Measurements from ENCODE around the gene HDDC2. TPM values are rescaled to one million over a fixed set of nuclear protein-coding genes. Genes with fewer than 3 reads are reported as not detected.

Gene HDDC2
- total RNA-seq, 1 experiment from 2014 or later: 141 TPM

- no peaks in the 10 kb centered on the region for H3K4me1 Mint-ChIP-seq (ENCODE audit: insufficient read depth, unreplicated experiment)
These were observed 21.6 kb upstream of the HDDC2 start for GRCh38 chr6:125323376-125323775.

DNA sequence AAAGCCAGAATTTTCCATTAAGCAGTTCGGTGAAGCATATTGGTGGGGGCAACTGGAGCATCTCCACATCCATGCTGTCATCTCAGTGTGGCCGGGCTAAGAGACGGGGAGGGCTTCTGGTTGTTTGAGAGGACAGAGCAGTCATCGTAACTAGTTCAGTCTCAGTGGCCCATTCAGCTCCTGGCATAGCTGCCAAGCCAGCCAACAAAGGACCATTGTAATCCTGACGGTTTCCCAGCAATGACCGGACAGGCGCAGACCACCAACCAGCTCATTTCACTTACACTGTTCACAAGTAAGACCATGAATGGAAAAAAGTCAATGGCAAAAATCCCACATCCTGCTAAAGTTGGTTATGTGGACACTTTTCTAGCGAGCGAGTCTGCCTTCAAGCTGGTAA, 14.9 kb upstream of the HDDC2 start:
- Mint-ChIP-seq H3K4me3 (ENCODE audit: unreplicated experiment) (no peak overlapping the region), H3K36me3 (ENCODE audit: insufficient read depth, unreplicated experiment) (no peaks in the 10 kb centered on the region), H3K9me3 (ENCODE audit: unreplicated experiment) (no peaks in the 10 kb centered on the region), H3K4me1 (ENCODE audit: insufficient read depth, unreplicated experiment) (no peaks in the 10 kb centered on the region), H3K27ac (ENCODE audit: low read depth, unreplicated experiment) (no peak overlapping the region), H3K27me3 (ENCODE audit: insufficient read depth, unreplicated experiment) (peaks cover 12% of the 10 kb centered on the region)
- intact Hi-C loops (cut with micrococcal nuclease): no loop called here
- no peak for TF ChIP-seq CTCF (IDR thresholded peaks at IDR 0.05; ENCODE audit: unreplicated experiment)
- DNase-seq (ENCODE audit: unreplicated experiment): no peak
- ChIA-PET CTCF (interaction anchor here (0.6 to 11.0 kb wide), 9 partner anchors 19 to 1849 kb away, joined by 3 to 233 read pairs (median 4); no protein-coding TSS in a partner anchor), POLR2A (interaction anchor here (0.6 kb wide), 1 partner anchor 464 kb away, joined by 3 read pairs; no protein-coding TSS in a partner anchor)
- BruUV-seq (replicated peaks): no TSS peak

More at GRCh38 chr6:125323376-125323775, 21.6 kb upstream of the HDDC2 start:
- H3K36me3 Mint-ChIP-seq (ENCODE audit: insufficient read depth, unreplicated experiment): no peaks in the 10 kb centered on the region
- DNase-seq (ENCODE audit: unreplicated experiment): no peak
- TF ChIP-seq CTCF (IDR thresholded peaks at IDR 0.05; ENCODE audit: unreplicated experiment): no peak
- peaks cover 47% of the 10 kb centered on the region for H3K27me3 Mint-ChIP-seq (ENCODE audit: insufficient read depth, unreplicated experiment)
- no peak overlapping the region for H3K4me3 Mint-ChIP-seq (ENCODE audit: unreplicated experiment)
- ChIA-PET CTCF (interaction anchor here (0.6 to 2.1 kb wide), 7 partner anchors 10 to 1092 kb away, joined by 3 to 7 read pairs (median 3); no protein-coding TSS in a partner anchor), POLR2A (interaction anchor here (0.8 kb wide), 1 partner anchor 12 kb away, joined by 3 read pairs; no protein-coding TSS in a partner anchor)
- H3K9me3 Mint-ChIP-seq (ENCODE audit: unreplicated experiment): no peaks in the 10 kb centered on the region
- intact Hi-C loops (cut with micrococcal nuclease): no loop called here
- no peak overlapping the region for H3K27ac Mint-ChIP-seq (ENCODE audit: low read depth, unreplicated experiment)
- BruUV-seq (replicated peaks): no TSS peak

DNA sequence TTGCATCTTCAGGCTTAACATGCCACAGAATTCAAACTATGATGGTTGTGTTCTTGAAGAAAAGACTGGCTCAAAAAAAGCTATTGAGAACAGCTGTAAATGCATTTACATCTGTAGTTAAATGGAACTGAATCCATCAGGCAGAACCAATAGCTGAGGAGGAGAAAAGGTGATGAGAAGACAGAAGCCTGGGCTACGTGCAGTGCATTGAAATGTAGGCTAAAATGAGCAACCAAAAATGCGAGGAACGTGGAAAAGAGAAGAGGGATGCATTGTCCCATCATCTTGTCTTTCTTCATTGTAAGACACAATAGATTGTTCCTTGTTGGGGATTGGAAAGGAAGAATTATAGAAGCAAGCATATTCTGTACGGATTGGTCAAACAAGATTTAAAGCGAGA, 13.8 kb upstream of the HDDC2 start:
- BruUV-seq (replicated peaks): no TSS peak
- Mint-ChIP-seq H3K27me3 (ENCODE audit: insufficient read depth, unreplicated experiment) (peaks cover 12% of the 10 kb centered on the region), H3K4me3 (ENCODE audit: unreplicated experiment) (no peak overlapping the region), H3K36me3 (ENCODE audit: insufficient read depth, unreplicated experiment) (no peaks in the 10 kb centered on the region), H3K4me1 (ENCODE audit: insufficient read depth, unreplicated experiment) (no peaks in the 10 kb centered on the region), H3K9me3 (ENCODE audit: unreplicated experiment) (no peaks in the 10 kb centered on the region), H3K27ac (ENCODE audit: low read depth, unreplicated experiment) (no peak overlapping the region)
- TF ChIP-seq CTCF (IDR thresholded peaks at IDR 0.05; ENCODE audit: unreplicated experiment): no peak
- DNase-seq (ENCODE audit: unreplicated experiment): no peak
- intact Hi-C loops (cut with micrococcal nuclease): no loop called here
- ChIA-PET POLR2A (interaction anchor here (0.6 kb wide), 1 partner anchor 20 kb away, joined by 3 read pairs; no protein-coding TSS in a partner anchor), CTCF (interaction anchor here (0.6 to 11.0 kb wide), 7 partner anchors 20 to 476 kb away, joined by 3 to 233 read pairs (median 6); partner anchors contain the start of gene HEY2)

DNA sequence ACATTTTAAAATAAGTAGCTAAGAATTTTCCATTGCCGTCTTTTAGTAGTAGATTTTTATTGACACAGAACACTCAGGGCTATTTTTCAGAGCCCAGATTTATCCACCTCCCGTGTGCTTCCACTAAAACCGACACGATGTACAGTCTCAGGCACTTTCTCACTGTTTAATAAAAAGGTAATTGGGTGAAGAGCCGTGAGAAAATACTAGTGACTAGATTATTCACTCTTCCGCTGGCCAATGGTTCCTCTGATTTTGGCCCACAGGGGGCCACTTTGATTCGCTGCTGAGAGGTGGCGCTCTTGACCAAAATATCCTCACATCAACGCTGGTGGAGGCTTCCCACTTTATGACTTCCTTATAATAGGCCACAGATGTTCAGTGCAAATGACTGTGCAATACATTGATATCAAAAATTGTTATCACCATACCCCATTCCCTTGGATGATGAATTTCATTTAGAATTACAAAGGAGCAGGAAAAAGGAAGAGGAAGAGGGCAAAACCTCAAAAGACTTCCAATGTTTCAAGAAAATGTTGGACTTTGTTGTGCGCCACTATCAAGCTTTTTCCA, 12.3 kb upstream of the HDDC2 start:
- H3K27ac Mint-ChIP-seq (ENCODE audit: low read depth, unreplicated experiment): no peak overlapping the region
- CTCF ChIA-PET: interaction anchor here (0.6 to 11.0 kb wide), 42 partner anchors 9 to 1025 kb away, joined by 3 to 233 read pairs (median 3); partner anchors contain the start of genes HEY2, HINT3 and TPD52L1
- H3K9me3 Mint-ChIP-seq (ENCODE audit: unreplicated experiment): no peaks in the 10 kb centered on the region
- no peak overlapping the region for H3K4me3 Mint-ChIP-seq (ENCODE audit: unreplicated experiment)
- peak; percentile 79 for TF ChIP-seq CTCF (IDR thresholded peaks at IDR 0.05; ENCODE audit: unreplicated experiment)
- peak; percentile 73 for DNase-seq (ENCODE audit: unreplicated experiment)
- intact Hi-C loops (cut with micrococcal nuclease): loop anchor here (1.0 kb wide), 3 partner anchors 439 to 660 kb away; no protein-coding TSS in a partner anchor
- POLR2A ChIA-PET: interaction anchor here (1.1 to 1.4 kb wide), 2 partner anchors 435 to 437 kb away, joined by 3 read pairs; partner anchors contain the start of gene HEY2
- H3K36me3 Mint-ChIP-seq (ENCODE audit: insufficient read depth, unreplicated experiment): no peaks in the 10 kb centered on the region
- no peaks in the 10 kb centered on the region for H3K4me1 Mint-ChIP-seq (ENCODE audit: insufficient read depth, unreplicated experiment)
- peaks cover 12% of the 10 kb centered on the region for H3K27me3 Mint-ChIP-seq (ENCODE audit: insufficient read depth, unreplicated experiment)
- BruUV-seq (replicated peaks): no TSS peak
